Kidney glomerular epithelial cell (primary cell): ENCODE measurements around the gene NETO2.
"Not testable (repeated sequence)": the region's sequence is repeated elsewhere in the genome, so short reads cannot be mapped to it uniquely, and the experiment has no call there.

ENCODE experiments used
- DNase-seq: peaks from one replicate; lab custom pipeline; 2025; lab: John Stamatoyannopoulos, UW

NETO2 gene

GRCh38 chr16:47134550-47134949 lies 9.2 kb downstream of the NETO2 start:
- DNase-seq = no peak

GRCh38 chr16:47132308-47132707 lies 11.4 kb downstream of the NETO2 start:
- no peak for DNase-seq

GRCh38 chr16:47129755-47130435 lies 13.8 kb downstream of the NETO2 start:
- no peak for DNase-seq

- no peak for DNase-seq
These were observed 16.2 kb downstream of the NETO2 start for GRCh38 chr16:47127541-47127940.

GRCh38 chr16:47125757-47126156 lies 18.0 kb downstream of the NETO2 start:
- no peak for DNase-seq

GRCh38 chr16:47113130-47113529 lies 30.6 kb downstream of the NETO2 start:
- no peak for DNase-seq

GRCh38 chr16:47110939-47111338 lies 32.8 kb downstream of the NETO2 start:
- DNase-seq = no peak

GRCh38 chr16:47109361-47109760 lies 34.4 kb downstream of the NETO2 start:
- no peak for DNase-seq

GRCh38 chr16:47102921-47103320 lies 40.8 kb downstream of the NETO2 start:
- DNase-seq = not testable (repeated sequence)

- DNase-seq = not testable (repeated sequence)
These were observed 46.6 kb downstream of the NETO2 start for GRCh38 chr16:47097154-47097553.

- no peak for DNase-seq
These were observed 47.4 kb downstream of the NETO2 start for GRCh38 chr16:47096297-47096696.

GRCh38 chr16:47084198-47084597 lies 59.5 kb downstream of the NETO2 start:
- DNase-seq = no peak

GRCh38 chr16:47082099-47082865 lies 61.5 kb downstream of the NETO2 start:
- DNase-seq = no peak

- DNase-seq = no peak
These were observed 62.6 kb downstream of the NETO2 start for GRCh38 chr16:47081115-47081514.

- DNase-seq = no peak
These were observed 63.9 kb downstream of the NETO2 start for GRCh38 chr16:47079860-47080259.

GRCh38 chr16:47073223-47074155 lies 70.3 kb downstream of the NETO2 start:
- DNase-seq = no peak

GRCh38 chr16:47072158-47072557 lies 71.6 kb downstream of the NETO2 start:
- DNase-seq = no peak

- no peak for DNase-seq
These were observed 73.7 kb downstream of the NETO2 start for GRCh38 chr16:47069841-47070584.

- DNase-seq = no peak
These were observed 74.4 kb downstream of the NETO2 start for GRCh38 chr16:47069313-47069712.

- DNase-seq = no peak
These were observed 76.5 kb downstream of the NETO2 start for GRCh38 chr16:47067203-47067602.

- DNase-seq = no peak
These were observed 77.7 kb downstream of the NETO2 start for GRCh38 chr16:47065766-47066688.
